Lung (tissue), 12 donors: ENCODE measurements around the gene MOCOS. TPM values are rescaled to one million over a fixed set of nuclear protein-coding genes. Genes with fewer than 3 reads are reported as not detected.

ENCODE experiments used
- ATAC-seq: fragments of 200-7000 bp; cut with Tn5 transposase; one replicate; pipeline ENCODE4 v1.9.1; 2020; ENCODE audit warnings: moderate number of reproducible peaks; ENCODE audit not compliant: insufficient read depth, low FRiP score
- DNase-seq, 3 donors: peaks; one replicate each; pipeline ENCODE4 v3.0.0-alpha.2; 2013 to 2017
- H3K27ac ChIP-seq, 2 donors: one replicate each; pipeline ENCODE4 v1.5.1; 2013; ENCODE audit warnings: mild to moderate bottlenecking in 2 of 2, moderate library complexity in 2 of 2, control low read depth in 1 of 2, inconsistent platforms in 1 of 2, low read depth in 1 of 2, low read length in 1 of 2
- H3K27me3 ChIP-seq, 3 donors: one replicate each; pipeline ENCODE4 v1.5.1; 2013; ENCODE audit warnings: low read length in 2 of 3; ENCODE audit not compliant: control insufficient read depth in 3 of 3, insufficient read depth in 3 of 3
- H3K36me3 ChIP-seq, 4 donors: one replicate each; pipeline ENCODE4 v1.5.1; 2013; ENCODE audit warnings: low read length in 4 of 4, mild to moderate bottlenecking in 1 of 4, moderate library complexity in 1 of 4; ENCODE audit not compliant: control insufficient read depth in 4 of 4, insufficient read depth in 4 of 4
- H3K4me1 ChIP-seq, 5 donors: one replicate each; pipeline ENCODE4 v1.5.1; 2013; ENCODE audit warnings: low read length in 5 of 5, mild to moderate bottlenecking in 2 of 5, moderate library complexity in 1 of 5; ENCODE audit not compliant: control insufficient read depth in 5 of 5, insufficient read depth in 5 of 5
- H3K4me3 ChIP-seq: one replicate; pipeline ENCODE4 v1.5.1; 2013; ENCODE audit warnings: mild to moderate bottlenecking, control low read depth, moderate library complexity
- H3K9ac ChIP-seq, 2 donors: one replicate each; pipeline ENCODE4 v1.5.1; 2013; ENCODE audit warnings: low read length in 2 of 2, control low read depth in 1 of 2; ENCODE audit not compliant: insufficient read depth in 1 of 2
- H3K9me3 ChIP-seq, 4 donors: one replicate each; pipeline ENCODE4 v1.5.1; 2013; ENCODE audit warnings: low read length in 3 of 4, mild to moderate bottlenecking in 1 of 4, moderate library complexity in 1 of 4; ENCODE audit not compliant: control insufficient read depth in 4 of 4, insufficient read depth in 3 of 4
- CTCF ChIP-seq: IDR thresholded peaks from 2 replicates; pipeline ENCODE4 v1.5.1; 2012; ENCODE audit warnings: mild to moderate bottlenecking; ENCODE audit errors: control extremely low read depth, extremely low read depth
- WGBS, 2 donors: extraction: QIAGEN DNeasy Blood & Tissue Kit; methylation state at CpG; one replicate each; pipeline ENCODE4 v1.1.7; 2013; 5-methylcytosine and 5-hydroxymethylcytosine counted together
- polyA plus RNA-seq, 2 donors: library from polyadenylated mRNA; stranded (reverse); fragments of 200-250 nt; gene quantifications; one replicate each; pipeline ENCODE4 v1.2.1, GENCODE V29; 2013
- total RNA-seq, 2 donors: library from RNA; depleted of rRNA in 1 of 2; stranded (reverse); fragments of >200 nt in 1 of 2; gene quantifications; one replicate each; pipeline ENCODE4 v1.2.1, GENCODE V29; 2014 to 2021
- donor health status: control.
- donor health status: control.
- donor health status: Bipolar disorder and iron deficiency.
- donor health status: healthy.
- donor health status: DM: yes; HTN: yes; CAD: no.

MOCOS gene
- total and polyA plus RNA-seq, 4 donors = 0.68 to 4.1 (median 3.2) TPM

- WGBS, 2 donors = 57 to 61% methylated on average over 11 of the region's 11 CpGs
- H3K4me1 ChIP-seq = peaks cover 0 to 31% (median 0%) of the 10 kb centered on the region in 5 donors
- H3K36me3 ChIP-seq = no peaks in the 10 kb centered on the region
- no peak overlapping the region for H3K9ac ChIP-seq
- H3K27me3 ChIP-seq = peaks cover 3 to 16% (median 7%) of the 10 kb centered on the region in 3 donors
- no peak for ATAC-seq
- DNase-seq = peak in 1 of 3 donors; percentile 13
- peak overlapping the region in 1 of 2 donors; percentile 68 for H3K27ac ChIP-seq
- no peak for TF ChIP-seq CTCF
- H3K4me3 ChIP-seq = no peak overlapping the region
- H3K9me3 ChIP-seq = no peaks in the 10 kb centered on the region
These were observed 122.4 kb downstream of the MOCOS start for GRCh38 chr18:36309436-36310391.

GRCh38 chr18:36311026-36311570, 123.8 kb downstream of the MOCOS start:
- whole genome bisulfite sequencing, 2 donors = 73 to 88% methylated on average over 5 of the region's 5 CpGs
- Histone ChIP-seq H3K36me3 (no peaks in the 10 kb centered on the region), H3K9ac (no peak overlapping the region), H3K9me3 (no peaks in the 10 kb centered on the region), H3K27ac (no peak overlapping the region), H3K27me3 (peaks cover 3 to 11% (median 4%) of the 10 kb centered on the region in 3 donors), H3K4me3 (no peak overlapping the region), H3K4me1 (peaks cover 0 to 25% (median 0%) of the 10 kb centered on the region in 5 donors)
- no peak for TF ChIP-seq CTCF
- DNase-seq (no peak), ATAC-seq (no peak)

GRCh38 chr18:36312806-36313395, 125.6 kb downstream of the MOCOS start:
- no peaks in the 10 kb centered on the region for H3K9me3 ChIP-seq
- peaks cover 0 to 23% (median 0%) of the 10 kb centered on the region in 5 donors for H3K4me1 ChIP-seq
- no peak overlapping the region for H3K9ac ChIP-seq
- ATAC-seq (no peak), DNase-seq (no peak)
- H3K27me3 ChIP-seq = peaks cover 0 to 8% (median 6%) of the 10 kb centered on the region in 3 donors
- TF ChIP-seq CTCF = no peak
- H3K36me3 ChIP-seq = no peaks in the 10 kb centered on the region
- peak overlapping the region in 1 of 2 donors; percentile 34 for H3K27ac ChIP-seq
- H3K4me3 ChIP-seq = no peak overlapping the region
- WGBS, 2 donors = 87 to 90% methylated on average over 2 of the region's 2 CpGs
